HEK293 (cell line): Measurements from ENCODE around the gene AMOTL2.

Experiments used
- CTCF ChIA-PET: fragments of 350-600 bp; formaldehyde crosslinking; extraction: SDS; loops from one replicate; lab custom pipeline; 2021; ENCODE audit warnings: antibody characterized with exemption; lab: Yijun Ruan, JAX
- POLR2A ChIA-PET: fragments of 300-600 bp; formaldehyde crosslinking; extraction: SDS; loops from one replicate; lab custom pipeline; 2020; ENCODE audit warnings: antibody characterized with exemption, inconsistent platforms; lab: Yijun Ruan, JAX
- H3K27ac ChIP-seq: fragments of 200-500 bp; sonication (Bioruptor generic); 2 replicates; pipeline ENCODE4 v1.5.1; 2014; ENCODE audit warnings: low read depth, low read length, control low read depth, inconsistent platforms; ENCODE audit errors: extremely low read depth
- H3K36me3 ChIP-seq, 2 experiments: fragments of 200-500 bp in 1 of 2; sonication (Bioruptor generic) in 1 of 2; 1 replicate in 1 of 2; 2 replicates in 1 of 2; pipeline ENCODE4 v1.5.1; 2014 to 2017; ENCODE audit warnings: inconsistent platforms in 2 of 2, low read length in 2 of 2; ENCODE audit not compliant: control insufficient read depth in 2 of 2, insufficient read depth in 1 of 2
- H3K4me1 ChIP-seq: fragments of 200-500 bp; sonication (Bioruptor generic); 2 replicates; pipeline ENCODE4 v1.5.1; 2014; ENCODE audit warnings: mild to moderate bottlenecking, low read length, inconsistent platforms; ENCODE audit not compliant: control insufficient read depth, insufficient read depth
- H3K4me3 ChIP-seq: 2 replicates; pipeline ENCODE4 v1.5.1; 2011; ENCODE audit warnings: low read depth, mild to moderate bottlenecking, control low read depth, low read length, moderate library complexity
- H3K9me3 ChIP-seq: fragments of 200-500 bp; sonication (Bioruptor generic); 2 replicates; pipeline ENCODE4 v1.5.1; 2014; ENCODE audit warnings: low read depth, low read length, inconsistent platforms; ENCODE audit not compliant: control insufficient read depth, insufficient read depth
- GLIS1 ChIP-seq: fragments of 450-650 bp; formaldehyde crosslinking; IDR thresholded peaks from 2 replicates; pipeline ENCODE4 v1.5.1; 2016; ENCODE audit warnings: missing biosample characterization, missing genetic modification characterization
- HOXC10 ChIP-seq: sonication (generic); formaldehyde crosslinking; IDR thresholded peaks from 2 replicates; pipeline ENCODE4 v1.8.1; 2023; ENCODE audit warnings: mild to moderate bottlenecking, missing genetic modification reagents
- PBX3 ChIP-seq: sonication (generic); formaldehyde crosslinking; IDR thresholded peaks from 2 replicates; pipeline ENCODE4 v1.8.1; 2022; ENCODE audit warnings: mild to moderate bottlenecking, moderate library complexity, missing genetic modification reagents
- REST ChIP-seq: fragments of 450-650 bp; formaldehyde crosslinking; IDR thresholded peaks from 2 replicates; pipeline ENCODE4 v1.5.1; 2016; ENCODE audit warnings: missing biosample characterization, missing genetic modification characterization
- TRIM28 ChIP-seq: IDR thresholded peaks from 2 replicates; pipeline ENCODE4 v1.6.1; 2011; ENCODE audit warnings: low read length, control low read depth, borderline replicate concordance
- ZFP69B ChIP-seq: fragments of 450-650 bp; formaldehyde crosslinking; IDR thresholded peaks from 2 replicates; pipeline ENCODE4 v1.5.1; 2016; ENCODE audit warnings: missing biosample characterization, missing genetic modification characterization
- ZNF132 ChIP-seq: fragments of 450-650 bp; formaldehyde crosslinking; IDR thresholded peaks from 2 replicates; pipeline ENCODE4 v1.5.1; 2017; ENCODE audit warnings: missing biosample characterization, missing genetic modification characterization, borderline replicate concordance
- ZNF223 ChIP-seq: fragments of 450-650 bp; formaldehyde crosslinking; IDR thresholded peaks from 2 replicates; pipeline ENCODE4 v1.5.1; 2016; ENCODE audit warnings: missing biosample characterization, missing genetic modification characterization
- ZNF561 ChIP-seq: fragments of 450-650 bp; IDR thresholded peaks from 2 replicates; pipeline ENCODE4 v1.5.1; 2018; ENCODE audit warnings: missing biosample characterization, missing genetic modification characterization, borderline replicate concordance
- ZNF623 ChIP-seq: fragments of 450-650 bp; formaldehyde crosslinking; IDR thresholded peaks from 2 replicates; pipeline ENCODE4 v1.5.1; 2016; ENCODE audit warnings: missing biosample characterization, missing genetic modification characterization
- ZNF624 ChIP-seq: fragments of 450-650 bp; formaldehyde crosslinking; IDR thresholded peaks from 2 replicates; pipeline ENCODE4 v1.5.1; 2017; ENCODE audit warnings: missing biosample characterization, missing genetic modification characterization
- ZNF768 ChIP-seq: fragments of 450-650 bp; formaldehyde crosslinking; IDR thresholded peaks from 2 replicates; pipeline ENCODE4 v1.5.1; 2018; ENCODE audit warnings: missing biosample characterization, mild to moderate bottlenecking, missing genetic modification characterization
- ZNF777 ChIP-seq: fragments of 450-650 bp; formaldehyde crosslinking; IDR thresholded peaks from 2 replicates; pipeline ENCODE4 v1.5.1; 2017; ENCODE audit warnings: missing biosample characterization, missing genetic modification characterization, borderline replicate concordance
- TF ChIP-seq, protein P1 (sequence below): fragments of 450-650 bp; formaldehyde crosslinking; IDR thresholded peaks from 2 replicates; pipeline ENCODE4 v1.5.1; 2016; ENCODE audit warnings: missing biosample characterization, missing genetic modification characterization, borderline replicate concordance
- TF ChIP-seq, protein P2 (sequence below): fragments of 450-650 bp; IDR thresholded peaks from 2 replicates; pipeline ENCODE4 v1.5.1; 2018; ENCODE audit warnings: missing biosample characterization, missing genetic modification characterization

The AMOTL2 gene

GRCh38 chr3:134330883-134331810 lies 43.1 kb downstream of the AMOTL2 start:
- POLR2A ChIA-PET: interaction anchor here (0.7 to 3.0 kb wide), 5 partner anchors 15 to 43 kb away, joined by 3 to 14 read pairs (median 3); partner anchors contain the start of gene AMOTL2
- Histone ChIP-seq H3K4me1 (no peaks in the 10 kb centered on the region), H3K36me3 (no peaks in the 10 kb centered on the region), H3K4me3 (no peak overlapping the region), H3K27ac (no peak overlapping the region), H3K9me3 (no peaks in the 10 kb centered on the region)
- CTCF ChIA-PET: interaction anchor here (0.5 to 1.2 kb wide), 7 partner anchors 22 to 1781 kb away, joined by 3 to 5 read pairs (median 4); no protein-coding TSS in a partner anchor
- TF ChIP-seq, protein P1, sequence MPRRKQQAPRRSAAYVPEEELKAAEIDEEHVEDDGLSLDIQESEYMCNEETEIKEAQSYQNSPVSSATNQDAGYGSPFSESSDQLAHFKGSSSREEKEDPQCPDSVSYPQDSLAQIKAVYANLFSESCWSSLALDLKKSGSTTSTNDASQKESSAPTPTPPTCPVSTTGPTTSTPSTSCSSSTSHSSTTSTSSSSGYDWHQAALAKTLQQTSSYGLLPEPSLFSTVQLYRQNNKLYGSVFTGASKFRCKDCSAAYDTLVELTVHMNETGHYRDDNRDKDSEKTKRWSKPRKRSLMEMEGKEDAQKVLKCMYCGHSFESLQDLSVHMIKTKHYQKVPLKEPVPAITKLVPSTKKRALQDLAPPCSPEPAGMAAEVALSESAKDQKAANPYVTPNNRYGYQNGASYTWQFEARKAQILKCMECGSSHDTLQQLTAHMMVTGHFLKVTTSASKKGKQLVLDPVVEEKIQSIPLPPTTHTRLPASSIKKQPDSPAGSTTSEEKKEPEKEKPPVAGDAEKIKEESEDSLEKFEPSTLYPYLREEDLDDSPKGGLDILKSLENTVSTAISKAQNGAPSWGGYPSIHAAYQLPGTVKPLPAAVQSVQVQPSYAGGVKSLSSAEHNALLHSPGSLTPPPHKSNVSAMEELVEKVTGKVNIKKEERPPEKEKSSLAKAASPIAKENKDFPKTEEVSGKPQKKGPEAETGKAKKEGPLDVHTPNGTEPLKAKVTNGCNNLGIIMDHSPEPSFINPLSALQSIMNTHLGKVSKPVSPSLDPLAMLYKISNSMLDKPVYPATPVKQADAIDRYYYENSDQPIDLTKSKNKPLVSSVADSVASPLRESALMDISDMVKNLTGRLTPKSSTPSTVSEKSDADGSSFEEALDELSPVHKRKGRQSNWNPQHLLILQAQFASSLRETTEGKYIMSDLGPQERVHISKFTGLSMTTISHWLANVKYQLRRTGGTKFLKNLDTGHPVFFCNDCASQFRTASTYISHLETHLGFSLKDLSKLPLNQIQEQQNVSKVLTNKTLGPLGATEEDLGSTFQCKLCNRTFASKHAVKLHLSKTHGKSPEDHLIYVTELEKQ: no peak
- no peak for TF ChIP-seq ZNF777

GRCh38 chr3:134328846-134329245 lies 45.4 kb downstream of the AMOTL2 start:
- ChIA-PET POLR2A (interaction anchor here (0.6 to 1.4 kb wide), 2 partner anchors 157 to 763 kb away, joined by 3 read pairs; partner anchors contain the start of genes ANAPC13 and CEP63), CTCF (interaction anchor here (0.5 kb wide), 1 partner anchor 24 kb away, joined by 3 read pairs; no protein-coding TSS in a partner anchor)
- H3K4me1 ChIP-seq: no peaks in the 10 kb centered on the region
- H3K27ac ChIP-seq: no peak overlapping the region
- TF ChIP-seq REST (tag by site-specific recombination) (no peak), ZNF768 (no peak), PBX3 (CRISPR knock-in tag) (no peak), TRIM28 (no peak), ZNF624 (tag by site-specific recombination) (no peak), GLIS1 (tag by site-specific recombination) (no peak), ZFP69B (tag by site-specific recombination) (no peak), ZNF132 (tag by site-specific recombination) (no peak), ZNF223 (tag by site-specific recombination) (no peak), ZNF623 (tag by site-specific recombination) (no peak), HOXC10 (no peak), ZNF561 (no peak)
- TF ChIP-seq, protein P2, sequence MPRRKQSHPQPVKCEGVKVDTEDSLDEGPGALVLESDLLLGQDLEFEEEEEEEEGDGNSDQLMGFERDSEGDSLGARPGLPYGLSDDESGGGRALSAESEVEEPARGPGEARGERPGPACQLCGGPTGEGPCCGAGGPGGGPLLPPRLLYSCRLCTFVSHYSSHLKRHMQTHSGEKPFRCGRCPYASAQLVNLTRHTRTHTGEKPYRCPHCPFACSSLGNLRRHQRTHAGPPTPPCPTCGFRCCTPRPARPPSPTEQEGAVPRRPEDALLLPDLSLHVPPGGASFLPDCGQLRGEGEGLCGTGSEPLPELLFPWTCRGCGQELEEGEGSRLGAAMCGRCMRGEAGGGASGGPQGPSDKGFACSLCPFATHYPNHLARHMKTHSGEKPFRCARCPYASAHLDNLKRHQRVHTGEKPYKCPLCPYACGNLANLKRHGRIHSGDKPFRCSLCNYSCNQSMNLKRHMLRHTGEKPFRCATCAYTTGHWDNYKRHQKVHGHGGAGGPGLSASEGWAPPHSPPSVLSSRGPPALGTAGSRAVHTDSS (tag by site-specific recombination): no peak
- no peaks in the 10 kb centered on the region for H3K9me3 ChIP-seq
- H3K36me3 ChIP-seq: no peaks in the 10 kb centered on the region
- H3K4me3 ChIP-seq: no peak overlapping the region
